KMS-11 (cell line): ENCODE data around the gene LSM12.

ENCODE experiments used
- H2AFZ ChIP-seq: fragments of 200-600 bp; sonication (generic); 2 replicates; pipeline ENCODE4 v1.6.1; 2016; ENCODE audit warnings: antibody characterized with exemption, mixed run types, low read depth
- H3K27ac ChIP-seq: fragments of 200-600 bp; sonication (generic); 2 replicates; pipeline ENCODE4 v1.6.1; 2016; ENCODE audit warnings: mild to moderate bottlenecking, mixed run types
- H3K27me3 ChIP-seq: fragments of 200-600 bp; sonication (generic); 2 replicates; pipeline ENCODE4 v1.6.1; 2017; ENCODE audit warnings: mild to moderate bottlenecking, low read depth, mixed run types, moderate library complexity; ENCODE audit not compliant: insufficient read depth
- H3K36me3 ChIP-seq: fragments of 200-600 bp; sonication (generic); 2 replicates; pipeline ENCODE4 v1.6.1; 2017; ENCODE audit warnings: mild to moderate bottlenecking, mixed run types; ENCODE audit not compliant: insufficient read depth
- H3K4me1 ChIP-seq: fragments of 200-600 bp; sonication (generic); 2 replicates; pipeline ENCODE4 v1.6.1; 2016; ENCODE audit warnings: mild to moderate bottlenecking, low read depth, mixed run types; ENCODE audit not compliant: poor library complexity, severe bottlenecking
- H3K4me2 ChIP-seq: fragments of 200-600 bp; sonication (generic); 2 replicates; pipeline ENCODE4 v1.7.0; 2016; ENCODE audit warnings: mild to moderate bottlenecking, mixed run types
- H3K4me3 ChIP-seq: fragments of 200-600 bp; sonication (generic); IDR thresholded peaks from 2 replicates; pipeline ENCODE4 v1.6.1; 2017; ENCODE audit warnings: low read depth, low read length, mixed read lengths; ENCODE audit not compliant: insufficient read depth
- H3K79me2 ChIP-seq: fragments of 200-600 bp; sonication (generic); 2 replicates; pipeline ENCODE4 v1.6.1; 2016; ENCODE audit warnings: low read depth, mixed run types; ENCODE audit not compliant: insufficient read depth
- H3K9ac ChIP-seq: fragments of 200-600 bp; sonication (generic); 2 replicates; pipeline ENCODE4 v1.6.1; 2016; ENCODE audit warnings: mild to moderate bottlenecking, mixed run types
- H4K20me1 ChIP-seq: fragments of 200-600 bp; sonication (generic); 2 replicates; pipeline ENCODE4 v1.6.1; 2016; ENCODE audit warnings: mild to moderate bottlenecking, mixed run types; ENCODE audit not compliant: insufficient read depth
- CTCF ChIP-seq: fragments of 200-600 bp; sonication (generic); conservative IDR thresholded peaks from 2 replicates; pipeline ENCODE4 v1.6.1; 2017; ENCODE audit warnings: low read depth, mild to moderate bottlenecking, antibody characterized with exemption, low read length, moderate library complexity, mixed read lengths

LSM12 gene

GRCh38 chr17:44086364-44087311 is 20.2 kb upstream of the LSM12 start:
- no peaks in the 10 kb centered on the region for H3K27me3 ChIP-seq
- H3K4me1 ChIP-seq = no peaks in the 10 kb centered on the region
- no peak overlapping the region for H3K27ac ChIP-seq
- H3K4me2 ChIP-seq = no peak overlapping the region
- no peak overlapping the region for H2AFZ ChIP-seq
- TF ChIP-seq CTCF = no peak
- peaks cover 8% of the 10 kb centered on the region; the same call in 1 of the 2 replicates for H3K36me3 ChIP-seq
- no peaks in the 10 kb centered on the region for H4K20me1 ChIP-seq
- no peaks in the 10 kb centered on the region; the same call in 1 of the 2 replicates for H3K79me2 ChIP-seq
- no peak overlapping the region for H3K4me3 ChIP-seq
- no peak overlapping the region for H3K9ac ChIP-seq

DNA sequence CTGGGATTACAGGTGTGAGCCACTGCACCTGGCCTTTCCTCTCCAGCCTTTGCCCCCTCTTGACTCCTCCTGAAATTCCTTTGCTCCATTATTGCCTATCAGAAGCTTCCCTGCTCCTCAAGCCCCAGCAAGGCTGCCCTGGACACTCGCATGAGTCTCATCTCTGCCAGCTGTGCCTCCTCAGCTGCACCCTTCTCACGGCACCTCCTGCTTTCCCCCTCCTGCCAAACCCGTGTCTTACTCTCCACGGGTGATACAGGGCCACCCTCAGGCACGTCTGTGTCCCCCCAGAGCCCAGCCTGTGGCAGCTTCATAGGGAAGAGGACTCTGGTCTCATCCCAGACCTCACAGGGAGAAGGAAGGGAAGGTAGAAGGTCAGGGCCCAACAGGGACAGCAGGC is 19.4 kb upstream of the LSM12 start:
- H3K27me3 ChIP-seq = no peaks in the 10 kb centered on the region
- no peaks in the 10 kb centered on the region for H4K20me1 ChIP-seq
- no peak overlapping the region for H2AFZ ChIP-seq
- H3K4me2 ChIP-seq = no peak overlapping the region
- H3K36me3 ChIP-seq = peaks cover 2% of the 10 kb centered on the region; the same call in 1 of the 2 replicates
- TF ChIP-seq CTCF = no peak
- no peak overlapping the region for H3K9ac ChIP-seq
- no peaks in the 10 kb centered on the region for H3K4me1 ChIP-seq
- H3K79me2 ChIP-seq = no peaks in the 10 kb centered on the region; the same call in 1 of the 2 replicates
- no peak overlapping the region for H3K27ac ChIP-seq
- no peak overlapping the region for H3K4me3 ChIP-seq

DNA sequence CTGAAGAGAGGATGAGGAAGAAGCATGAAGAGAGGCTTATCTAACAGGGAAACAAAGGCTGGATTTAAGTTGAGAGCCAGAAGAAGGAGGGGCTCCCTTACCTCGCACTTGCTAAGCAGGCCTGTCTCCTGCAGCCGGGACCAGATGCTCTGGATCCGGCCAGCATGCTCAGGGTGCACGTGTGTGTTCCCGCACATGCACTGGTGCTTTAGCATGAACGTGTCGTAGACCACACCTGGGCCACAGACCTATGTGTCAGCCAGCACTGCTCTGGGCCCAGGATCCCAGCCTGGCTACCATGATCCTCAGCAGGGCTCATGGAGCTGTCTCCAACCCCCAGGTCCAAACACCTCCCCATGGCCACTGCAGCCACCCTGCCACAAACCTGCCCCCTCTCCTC is 18.4 kb upstream of the LSM12 start:
- Histone ChIP-seq H3K79me2 (no peaks in the 10 kb centered on the region; the same call in 1 of the 2 replicates), H3K27me3 (no peaks in the 10 kb centered on the region), H3K36me3 (no peaks in the 10 kb centered on the region), H2AFZ (no peak overlapping the region), H3K4me3 (no peak overlapping the region), H3K27ac (no peak overlapping the region), H3K9ac (no peak overlapping the region), H3K4me2 (no peak overlapping the region), H3K4me1 (no peaks in the 10 kb centered on the region), H4K20me1 (no peaks in the 10 kb centered on the region)
- no peak for TF ChIP-seq CTCF

GRCh38 chr17:44084131-44084538 is 17.7 kb upstream of the LSM12 start:
- Histone ChIP-seq H3K9ac (no peak overlapping the region), H3K4me1 (no peaks in the 10 kb centered on the region), H3K79me2 (no peaks in the 10 kb centered on the region; the same call in 1 of the 2 replicates), H3K27me3 (no peaks in the 10 kb centered on the region), H3K4me2 (no peak overlapping the region), H2AFZ (no peak overlapping the region), H3K36me3 (no peaks in the 10 kb centered on the region), H4K20me1 (no peaks in the 10 kb centered on the region), H3K4me3 (no peak overlapping the region), H3K27ac (no peak overlapping the region)
- peak; percentile 70 for TF ChIP-seq CTCF
